Measurements from ENCODE around the gene PI4K2A.

The PI4K2A gene

DNA sequence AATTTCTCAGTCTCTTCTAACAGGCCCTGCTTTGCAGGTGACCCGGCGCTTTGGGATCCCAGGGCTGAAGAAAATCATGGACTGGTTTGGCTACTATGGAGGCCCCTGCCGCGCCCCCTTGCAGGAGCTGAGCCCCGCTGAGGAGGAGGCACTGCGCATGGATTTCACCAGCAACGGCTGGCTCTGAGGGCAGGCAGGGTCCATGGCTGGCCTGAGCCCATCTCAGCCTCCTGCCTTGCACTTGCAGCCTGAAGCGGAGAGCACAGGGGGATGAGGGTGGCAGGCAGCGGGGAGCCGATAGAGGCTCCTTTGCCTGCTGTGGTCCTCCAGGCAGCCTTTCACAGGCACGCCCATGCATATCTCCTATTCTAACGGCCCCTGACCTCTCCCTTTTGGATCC is 29.0 kb upstream of the PI4K2A start:
- TF ChIP-seq, protein P1, sequence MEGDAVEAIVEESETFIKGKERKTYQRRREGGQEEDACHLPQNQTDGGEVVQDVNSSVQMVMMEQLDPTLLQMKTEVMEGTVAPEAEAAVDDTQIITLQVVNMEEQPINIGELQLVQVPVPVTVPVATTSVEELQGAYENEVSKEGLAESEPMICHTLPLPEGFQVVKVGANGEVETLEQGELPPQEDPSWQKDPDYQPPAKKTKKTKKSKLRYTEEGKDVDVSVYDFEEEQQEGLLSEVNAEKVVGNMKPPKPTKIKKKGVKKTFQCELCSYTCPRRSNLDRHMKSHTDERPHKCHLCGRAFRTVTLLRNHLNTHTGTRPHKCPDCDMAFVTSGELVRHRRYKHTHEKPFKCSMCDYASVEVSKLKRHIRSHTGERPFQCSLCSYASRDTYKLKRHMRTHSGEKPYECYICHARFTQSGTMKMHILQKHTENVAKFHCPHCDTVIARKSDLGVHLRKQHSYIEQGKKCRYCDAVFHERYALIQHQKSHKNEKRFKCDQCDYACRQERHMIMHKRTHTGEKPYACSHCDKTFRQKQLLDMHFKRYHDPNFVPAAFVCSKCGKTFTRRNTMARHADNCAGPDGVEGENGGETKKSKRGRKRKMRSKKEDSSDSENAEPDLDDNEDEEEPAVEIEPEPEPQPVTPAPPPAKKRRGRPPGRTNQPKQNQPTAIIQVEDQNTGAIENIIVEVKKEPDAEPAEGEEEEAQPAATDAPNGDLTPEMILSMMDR (conservative IDR thresholded peaks at IDR 0.05; ENCODE audit: control insufficient read depth, insufficient read depth, low read depth, low read length) = no peak
- no peak overlapping the region for H3K4me3 ChIP-seq (ENCODE audit: control insufficient read depth, low read depth, low read length)
- no peak for DNase-seq (ENCODE audit: low read depth)

GRCh38 chr10:97612386-97612785 is 28.1 kb upstream of the PI4K2A start:
- TF ChIP-seq, protein P1 (conservative IDR thresholded peaks at IDR 0.05; ENCODE audit: control insufficient read depth, insufficient read depth, low read depth, low read length) = peak; percentile 36
- DNase-seq (ENCODE audit: low read depth) = peak; percentile 60
- H3K4me3 ChIP-seq (ENCODE audit: control insufficient read depth, low read depth, low read length) = no peak overlapping the region

- TF ChIP-seq, protein P1 (conservative IDR thresholded peaks at IDR 0.05; ENCODE audit: control insufficient read depth, insufficient read depth, low read depth, low read length) = no peak
- DNase-seq (ENCODE audit: low read depth) = no peak
Measured at GRCh38 chr10:97618285-97618684, 22.2 kb upstream of the PI4K2A start.

GRCh38 chr10:97618733-97619132 is 21.7 kb upstream of the PI4K2A start:
- no peak for DNase-seq (ENCODE audit: low read depth)
- H3K4me3 ChIP-seq (ENCODE audit: control insufficient read depth, low read depth, low read length) = no peak overlapping the region
- TF ChIP-seq, protein P1 (conservative IDR thresholded peaks at IDR 0.05; ENCODE audit: control insufficient read depth, insufficient read depth, low read depth, low read length) = no peak

More at GRCh38 chr10:97618285-97618684, 22.2 kb upstream of the PI4K2A start:
- no peak overlapping the region for H3K4me3 ChIP-seq (ENCODE audit: control insufficient read depth, low read depth, low read length)

GRCh38 chr10:97623277-97623676 is 17.2 kb upstream of the PI4K2A start:
- TF ChIP-seq, protein P1 (conservative IDR thresholded peaks at IDR 0.05; ENCODE audit: control insufficient read depth, insufficient read depth, low read depth, low read length) = no peak
- H3K4me3 ChIP-seq (ENCODE audit: control insufficient read depth, low read depth, low read length) = no peak overlapping the region

DNA sequence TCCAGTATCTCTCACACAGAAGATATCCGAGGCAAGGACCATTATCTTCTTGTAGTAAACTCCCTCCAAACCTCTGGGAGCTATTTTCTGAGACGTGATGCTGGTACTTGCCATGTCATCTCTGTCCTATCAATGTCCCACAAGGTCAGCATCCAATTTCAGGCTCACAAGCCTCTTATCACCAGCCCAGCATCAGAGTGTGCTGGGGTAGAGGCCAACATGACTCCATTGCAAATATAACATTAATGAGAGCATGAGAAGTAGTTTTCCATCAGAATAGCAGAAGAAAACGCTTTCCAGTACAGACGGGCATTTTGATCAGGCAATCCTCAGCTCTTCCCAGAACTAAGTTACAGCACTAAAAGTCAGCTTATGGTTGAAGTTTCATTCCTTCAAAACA is 12.7 kb upstream of the PI4K2A start:
- no peak for DNase-seq (ENCODE audit: low read depth)
- TF ChIP-seq, protein P1 (conservative IDR thresholded peaks at IDR 0.05; ENCODE audit: control insufficient read depth, insufficient read depth, low read depth, low read length) = no peak

More at GRCh38 chr10:97623277-97623676, 17.2 kb upstream of the PI4K2A start:
- no peak for DNase-seq (ENCODE audit: low read depth)

DNA sequence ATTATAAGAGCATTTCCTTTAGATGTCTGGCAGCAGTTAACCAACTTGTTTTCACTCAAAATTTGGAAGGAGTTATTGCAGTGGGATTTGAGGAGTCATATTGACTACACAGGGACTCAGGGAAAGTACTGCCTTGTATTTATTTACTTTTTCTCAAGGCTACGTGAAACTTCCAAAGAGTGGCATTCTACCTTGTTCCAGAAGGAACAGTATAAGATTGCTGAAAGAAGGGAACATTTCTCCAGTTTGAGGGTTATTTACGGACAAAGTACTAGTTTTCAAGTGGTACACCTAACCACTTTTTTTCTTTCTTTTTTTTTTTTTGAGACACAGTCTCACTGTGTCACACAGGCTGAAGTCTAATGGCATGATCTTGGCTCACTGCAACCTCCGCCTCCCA is 12.2 kb upstream of the PI4K2A start:
- TF ChIP-seq, protein P1 (conservative IDR thresholded peaks at IDR 0.05; ENCODE audit: control insufficient read depth, insufficient read depth, low read depth, low read length) = no peak
- DNase-seq (ENCODE audit: low read depth) = no peak
- no peak overlapping the region for H3K4me3 ChIP-seq (ENCODE audit: control insufficient read depth, low read depth, low read length)

More for the DNA sequence above, 12.7 kb upstream of the PI4K2A start:
- no peak overlapping the region for H3K4me3 ChIP-seq (ENCODE audit: control insufficient read depth, low read depth, low read length)

Measured in fibroblast of mammary gland (primary cell).